Transverse colon (tissue), 4 donors: ENCODE data around the gene FLVCR1. TPM values are rescaled to one million over a fixed set of nuclear protein-coding genes. Genes with fewer than 3 reads are reported as not detected.
"Not testable (repeated sequence)": the region's sequence is repeated elsewhere in the genome, so short reads cannot be mapped to it uniquely, and the experiment has no call there.

ENCODE experiments used
- DNase-seq: peaks from one replicate; pipeline ENCODE4 v3.0.0-alpha.2; 2019
- H3K27ac ChIP-seq, 4 donors: fragments of 200-600 bp; sonication (generic); 2 replicates each; pipeline ENCODE4 v1.5.1; 2016 to 2018; ENCODE audit warnings: inconsistent platforms in 4 of 4
- H3K27me3 ChIP-seq: fragments of 200-600 bp; sonication (generic); 2 replicates; pipeline ENCODE4 v1.5.1; 2017; ENCODE audit warnings: inconsistent platforms
- H3K36me3 ChIP-seq, 4 donors: fragments of 200-600 bp; sonication (generic); 2 replicates each; pipeline ENCODE4 v1.5.1; 2017 to 2019; ENCODE audit warnings: inconsistent platforms in 4 of 4
- H3K4me1 ChIP-seq, 4 donors: fragments of 200-600 bp; sonication (generic); 2 replicates each; pipeline ENCODE4 v1.5.1; 2017 to 2020; ENCODE audit warnings: inconsistent platforms in 4 of 4
- H3K4me3 ChIP-seq, 4 donors: fragments of 200-600 bp; sonication (generic); 1 replicate in 1 of 4; 2 replicates in 3 of 4; pipeline versions ENCODE4 v1.5.1 to v1.6.1; 2017 to 2019; ENCODE audit warnings: inconsistent platforms in 4 of 4
- H3K9me3 ChIP-seq, 2 donors: fragments of 200-600 bp; sonication (generic); 2 replicates each; pipeline ENCODE4 v1.5.1; 2017 to 2019; ENCODE audit warnings: inconsistent platforms in 2 of 2
- CTCF ChIP-seq, 5 experiments: fragments of 200-600 bp in 3 of 5; fragments of 450-650 bp in 2 of 5; sonication (generic) in 3 of 5; IDR thresholded peaks; 1 replicate in 2 of 5; 2 replicates in 3 of 5; pipeline ENCODE4 v1.5.1; 2016 to 2017; ENCODE audit warnings: antibody characterized with exemption in 5 of 5, inconsistent platforms in 3 of 5, mild to moderate bottlenecking in 2 of 5, moderate library complexity in 1 of 5
- EP300 ChIP-seq: sonication (generic); formaldehyde crosslinking; IDR thresholded peaks from one replicate; pipeline ENCODE4 v1.6.1; 2017; ENCODE audit warnings: antibody characterized with exemption, low read depth
- POLR2A ChIP-seq: fragments of 450-650 bp; IDR thresholded peaks from one replicate; pipeline ENCODE4 v1.6.1; 2016; ENCODE audit warnings: antibody characterized with exemption, mild to moderate bottlenecking, moderate library complexity
- POLR2AphosphoS5 ChIP-seq, 3 donors: sonication (generic); formaldehyde crosslinking; IDR thresholded peaks; one replicate each; pipeline ENCODE4 v1.6.1; 2016; ENCODE audit warnings: antibody characterized with exemption in 3 of 3
- WGBS, 2 donors: methylation state at CpG; one replicate each; pipeline ENCODE4 v1.1.5; 2018; ENCODE audit warnings: low coverage in 1 of 2; 5-methylcytosine and 5-hydroxymethylcytosine counted together
- in situ Hi-C, 4 donors: fragments of 200-750 bp; cut with MboI; loops; one replicate each; pipeline versions ENCODE4 v1.15.0 to v1.15.1; 2017; ENCODE audit warnings: low sequenced_read_pairs in 3 of 4, low pct_ligation_motif_present in 1 of 4, low pct_unique_long_range_greater_than_20kb in 1 of 4
- intact Hi-C: fragments of 100-400 bp; cut with DNase I; formaldehyde crosslinking; loops from one replicate; pipeline ENCODE4 v1.15.1; 2023; ENCODE audit warnings: low total_unique reads
- total RNA-seq, 4 donors: library from RNA; depleted of rRNA; stranded (reverse); fragments of >200 nt; gene quantifications; one replicate each; pipeline ENCODE4 v1.1.0, GENCODE V29; 2016

Gene FLVCR1
- total RNA-seq, 4 donors from 2014 or later = 13.2 to 21.3 (median 17.3) TPM

- in situ Hi-C loops (no loop called here), intact Hi-C loops (no loop called here)
- H3K4me3 ChIP-seq = no peak overlapping the region
- WGBS, 2 donors = 75 to 79% methylated on average over 4 of the region's 4 CpGs
- peaks cover 12 to 15% of the 10 kb centered on the region in 2 donors for H3K9me3 ChIP-seq
- TF ChIP-seq POLR2AphosphoS5 (IDR thresholded peaks at IDR 0.05) (no peak), POLR2A (no peak), EP300 (no peak), CTCF (IDR thresholded peaks at IDR 0.05) (no peak)
- no peaks in the 10 kb centered on the region for H3K36me3 ChIP-seq
- H3K4me1 ChIP-seq = peaks cover 0 to 19% (median 8%) of the 10 kb centered on the region in 4 donors
- no peak for DNase-seq
- H3K27ac ChIP-seq = peak overlapping the region; percentile 45 to 72 (median 62)
- no peaks in the 10 kb centered on the region for H3K27me3 ChIP-seq
Measured at GRCh38 chr1:212827171-212827776, 30.8 kb upstream of the FLVCR1 start.

GRCh38 chr1:212827831-212828278 is 30.2 kb upstream of the FLVCR1 start:
- intact Hi-C loops (no loop called here), in situ Hi-C loops (no loop called here)
- 52 to 57% methylated on average over 2 to 5 of the region's 5 CpGs for WGBS, 2 donors
- Histone ChIP-seq H3K36me3 (no peaks in the 10 kb centered on the region), H3K27ac (peak overlapping the region; percentile 45 to 72 (median 62)), H3K4me3 (no peak overlapping the region), H3K4me1 (peaks cover 0 to 24% (median 9%) of the 10 kb centered on the region in 4 donors), H3K27me3 (no peaks in the 10 kb centered on the region), H3K9me3 (peaks cover 12 to 15% of the 10 kb centered on the region in 2 donors)
- TF ChIP-seq CTCF (IDR thresholded peaks at IDR 0.05) (no peak), POLR2AphosphoS5 (IDR thresholded peaks at IDR 0.05) (peak in 1 of 3 donors; percentile 34)
- peak; percentile 35 for DNase-seq

GRCh38 chr1:212828395-212828794 is 29.7 kb upstream of the FLVCR1 start:
- peak overlapping the region; percentile 45 to 72 (median 62) for H3K27ac ChIP-seq
- DNase-seq = no peak
- peaks cover 12 to 15% of the 10 kb centered on the region in 2 donors for H3K9me3 ChIP-seq
- in situ Hi-C loops = no loop called here
- 61 to 79% methylated on average over 2 of the region's 2 CpGs for WGBS, 2 donors
- peaks cover 0 to 29% (median 11%) of the 10 kb centered on the region in 4 donors for H3K4me1 ChIP-seq
- intact Hi-C loops = no loop called here
- H3K36me3 ChIP-seq = no peaks in the 10 kb centered on the region
- TF ChIP-seq POLR2AphosphoS5 (IDR thresholded peaks at IDR 0.05) = no peak
- TF ChIP-seq EP300 = no peak
- TF ChIP-seq POLR2A = no peak
- TF ChIP-seq CTCF (IDR thresholded peaks at IDR 0.05) = no peak
- no peak overlapping the region for H3K4me3 ChIP-seq
- no peaks in the 10 kb centered on the region for H3K27me3 ChIP-seq

GRCh38 chr1:212833211-212834207 is 24.6 kb upstream of the FLVCR1 start:
- in situ Hi-C loops, H3K4me3 ChIP-seq, intact Hi-C loops, H3K27me3 ChIP-seq, H3K36me3 ChIP-seq, H3K9me3 ChIP-seq: not testable (repeated sequence)
- DNase-seq = peak; percentile 66
- WGBS, 2 donors = 40 to 44% methylated on average over 8 of the region's 8 CpGs
- peak overlapping the region; percentile 66 to 78 (median 73) for H3K27ac ChIP-seq
- H3K4me1 ChIP-seq = peaks cover 0 to 28% (median 3%) of the 10 kb centered on the region in 4 donors
